Astrocyte of the cerebellum (primary cell): ENCODE results near the gene SMTNL2.
A peak's percentile ranks its signal among the peaks of the same experiment; 100 is the strongest.

Source experiments
- DNase-seq: peaks from one replicate; pipeline ENCODE4 v3.0.0-alpha.2; 2011; ENCODE audit warnings: low read depth
- H3K4me3 ChIP-seq: 2 replicates; pipeline ENCODE4 v1.5.1; 2011; ENCODE audit warnings: mild to moderate bottlenecking, low read depth, low read length, moderate library complexity
- in situ Hi-C: cut with HindIII; loops from 2 replicates; pipeline ENCODE4 v1.10.0; 2017; ENCODE audit warnings: low sequenced_read_pairs
- TF ChIP-seq, protein P1 (sequence below): IDR thresholded peaks from 2 replicates; pipeline ENCODE4 v1.5.1; 2012; ENCODE audit warnings: low read length, low read depth, moderate library complexity, mild to moderate bottlenecking; ENCODE audit errors: missing control alignments

Gene SMTNL2

DNA sequence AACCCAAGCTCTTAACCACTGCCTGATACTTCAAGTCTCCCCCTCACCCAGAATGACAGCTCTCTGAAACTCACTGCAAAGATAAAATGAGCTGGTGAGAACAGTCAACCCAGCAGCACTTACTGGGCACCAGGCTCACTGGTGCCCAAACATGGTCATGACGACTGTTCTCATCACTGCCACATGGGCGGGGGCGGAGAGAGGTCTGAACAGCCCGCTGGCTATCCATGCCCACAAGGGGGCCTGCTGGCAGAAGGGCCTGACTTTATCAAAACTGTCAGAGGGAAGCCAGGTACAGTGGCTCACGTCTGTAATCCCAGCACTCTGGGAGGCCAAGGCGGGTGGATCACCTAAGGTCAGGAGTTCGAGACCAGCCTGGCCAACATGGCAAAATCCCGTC lies 33.2 kb upstream of the SMTNL2 start:
- in situ Hi-C loops, result no loop called here
- no peak for DNase-seq
- TF ChIP-seq, protein P1, sequence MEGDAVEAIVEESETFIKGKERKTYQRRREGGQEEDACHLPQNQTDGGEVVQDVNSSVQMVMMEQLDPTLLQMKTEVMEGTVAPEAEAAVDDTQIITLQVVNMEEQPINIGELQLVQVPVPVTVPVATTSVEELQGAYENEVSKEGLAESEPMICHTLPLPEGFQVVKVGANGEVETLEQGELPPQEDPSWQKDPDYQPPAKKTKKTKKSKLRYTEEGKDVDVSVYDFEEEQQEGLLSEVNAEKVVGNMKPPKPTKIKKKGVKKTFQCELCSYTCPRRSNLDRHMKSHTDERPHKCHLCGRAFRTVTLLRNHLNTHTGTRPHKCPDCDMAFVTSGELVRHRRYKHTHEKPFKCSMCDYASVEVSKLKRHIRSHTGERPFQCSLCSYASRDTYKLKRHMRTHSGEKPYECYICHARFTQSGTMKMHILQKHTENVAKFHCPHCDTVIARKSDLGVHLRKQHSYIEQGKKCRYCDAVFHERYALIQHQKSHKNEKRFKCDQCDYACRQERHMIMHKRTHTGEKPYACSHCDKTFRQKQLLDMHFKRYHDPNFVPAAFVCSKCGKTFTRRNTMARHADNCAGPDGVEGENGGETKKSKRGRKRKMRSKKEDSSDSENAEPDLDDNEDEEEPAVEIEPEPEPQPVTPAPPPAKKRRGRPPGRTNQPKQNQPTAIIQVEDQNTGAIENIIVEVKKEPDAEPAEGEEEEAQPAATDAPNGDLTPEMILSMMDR, result no peak
- H3K4me3 ChIP-seq, result no peak overlapping the region

DNA sequence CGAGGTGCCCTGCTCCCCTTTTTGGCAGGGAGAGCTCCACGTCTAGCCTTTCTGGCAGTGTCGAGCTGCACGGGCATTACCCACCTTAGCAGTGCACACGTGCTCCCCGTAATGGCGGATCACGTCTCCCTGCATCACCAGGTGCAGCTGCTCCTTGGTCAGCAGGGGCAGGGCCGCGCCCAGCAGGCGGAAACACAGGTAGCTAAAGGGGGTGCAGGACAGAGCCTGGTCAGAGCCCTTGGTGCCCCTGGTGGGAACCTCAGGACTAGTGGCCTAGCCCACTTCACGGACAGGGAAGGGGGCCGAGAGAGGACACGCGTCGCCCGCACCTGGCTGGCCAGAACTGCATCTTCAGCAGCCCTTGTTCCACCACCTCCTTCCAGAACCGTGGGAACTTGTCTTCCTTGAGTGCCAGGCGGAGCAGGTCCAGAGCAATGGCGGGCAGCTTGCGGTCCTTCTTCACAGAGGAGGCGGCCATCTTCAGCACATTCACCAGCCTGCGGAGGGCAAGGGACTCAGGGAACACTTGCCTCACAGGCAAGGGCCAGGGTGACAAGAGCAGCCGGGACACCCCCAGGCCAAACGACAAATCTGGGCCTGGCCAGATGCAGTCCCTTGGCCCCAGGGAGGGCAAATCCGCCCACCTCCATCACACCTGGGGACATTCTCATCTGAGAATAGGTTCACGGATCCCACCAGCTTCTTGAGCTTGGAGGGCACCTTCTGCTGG lies 32.4 kb upstream of the SMTNL2 start:
- in situ Hi-C loops, result no loop called here
- TF ChIP-seq, protein P1, result no peak

DNA sequence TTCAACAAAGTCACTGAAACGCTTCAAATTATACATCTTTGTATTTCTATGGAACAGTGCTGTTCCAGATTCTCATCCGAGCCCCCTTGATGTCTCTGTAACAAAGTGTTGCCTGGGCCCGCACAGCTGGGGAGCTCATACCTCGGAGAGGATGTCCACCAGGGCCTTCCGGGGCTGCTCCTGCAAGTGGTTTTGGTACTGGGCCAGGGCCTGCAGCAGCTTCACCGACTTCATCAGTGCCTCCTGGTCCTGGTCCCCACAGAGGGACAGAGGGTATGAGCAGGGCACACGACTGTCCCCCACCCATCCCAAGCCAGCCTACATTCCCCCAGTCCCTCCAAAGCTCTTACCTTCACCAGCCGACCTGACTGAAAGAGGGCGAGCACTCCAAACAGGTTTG lies 30.7 kb upstream of the SMTNL2 start:
- TF ChIP-seq, protein P1, result no peak
- peak overlapping the region; percentile 91 for H3K4me3 ChIP-seq
- DNase-seq, result no peak
- in situ Hi-C loops, result no loop called here

More for the DNA sequence above, 32.4 kb upstream of the SMTNL2 start:
- H3K4me3 ChIP-seq, result no peak overlapping the region
- DNase-seq, result no peak

DNA sequence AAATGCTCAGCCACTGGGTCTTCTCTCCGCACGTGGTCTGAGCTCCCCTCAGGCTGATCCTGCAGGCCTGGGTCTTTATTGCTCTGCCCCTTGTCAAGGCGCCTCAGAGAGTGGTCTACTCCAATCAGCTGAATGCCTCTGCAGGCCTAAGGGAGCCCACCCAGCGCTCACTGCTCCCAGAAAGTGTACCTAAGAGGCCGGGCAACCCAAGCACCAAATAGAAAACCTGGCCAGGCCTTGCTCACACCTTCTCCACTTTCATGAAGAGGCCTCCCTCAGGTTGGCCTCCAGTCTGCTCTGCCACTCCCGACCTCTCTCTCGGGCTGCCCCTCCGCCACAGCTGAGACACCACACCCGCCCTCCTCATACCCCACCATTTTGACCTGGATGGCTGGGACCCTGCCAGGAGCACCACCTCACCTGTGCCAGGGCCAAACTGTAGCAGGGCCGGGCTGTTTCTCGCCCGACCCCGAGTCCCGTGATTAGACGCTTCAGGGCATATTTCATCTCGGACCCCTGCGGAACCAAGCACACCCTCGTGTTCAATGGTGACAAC lies 29.8 kb upstream of the SMTNL2 start:
- TF ChIP-seq, protein P1, result no peak
- DNase-seq, result no peak
- in situ Hi-C loops, result no loop called here
- peak overlapping the region; percentile 91 for H3K4me3 ChIP-seq

DNA sequence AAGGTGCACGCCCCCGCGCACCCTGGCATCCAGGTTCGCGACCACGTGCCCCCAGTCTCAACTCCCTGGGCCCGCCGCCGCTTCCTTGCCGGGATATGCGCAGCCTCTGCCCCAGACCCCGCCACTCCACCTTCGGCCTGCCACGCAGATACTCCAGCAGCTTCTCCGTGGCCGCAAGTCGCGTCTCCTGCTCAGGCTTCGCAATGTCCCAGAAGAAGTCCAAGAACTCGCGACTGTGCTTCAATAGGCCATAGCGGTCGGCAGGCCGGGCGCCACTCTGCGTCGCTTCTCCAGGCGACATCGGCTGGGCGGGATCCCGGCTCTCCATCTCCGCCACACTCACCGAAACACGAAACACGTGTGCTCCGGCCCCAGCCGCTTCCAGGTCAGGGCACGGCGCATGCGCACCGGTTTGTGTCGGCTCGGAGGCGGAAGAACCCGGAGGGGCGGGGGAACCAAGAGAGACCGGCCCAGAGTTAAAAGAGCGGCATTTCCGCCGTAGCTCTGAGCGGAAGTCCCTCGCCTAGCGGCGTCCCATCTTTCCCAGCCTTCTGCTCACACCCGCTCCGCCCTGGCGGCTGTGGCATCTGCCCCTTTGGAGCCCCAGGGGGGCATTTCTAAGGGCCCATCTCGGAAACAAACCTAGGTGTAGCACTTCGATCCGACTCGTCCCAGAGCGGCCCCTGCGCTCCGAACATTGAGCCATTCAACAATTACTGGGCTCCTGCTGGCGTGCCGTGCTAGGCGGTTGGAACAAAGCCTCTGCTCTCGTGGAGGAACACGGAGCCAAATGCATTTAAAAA lies 29.1 kb upstream of the SMTNL2 start, which contains the start of gene MYBBP1A:
TSS of gene MYBBP1A (minus strand) at position 388 of the 803 bp plus-strand sequence. CDS start at position 328, 60 bp downstream.
- TF ChIP-seq, protein P1, result peak; percentile 15
- DNase-seq, result peak; percentile 81
- in situ Hi-C loops, result no loop called here
- H3K4me3 ChIP-seq, result peak within 1 kb of the TSS; percentile 91

DNA sequence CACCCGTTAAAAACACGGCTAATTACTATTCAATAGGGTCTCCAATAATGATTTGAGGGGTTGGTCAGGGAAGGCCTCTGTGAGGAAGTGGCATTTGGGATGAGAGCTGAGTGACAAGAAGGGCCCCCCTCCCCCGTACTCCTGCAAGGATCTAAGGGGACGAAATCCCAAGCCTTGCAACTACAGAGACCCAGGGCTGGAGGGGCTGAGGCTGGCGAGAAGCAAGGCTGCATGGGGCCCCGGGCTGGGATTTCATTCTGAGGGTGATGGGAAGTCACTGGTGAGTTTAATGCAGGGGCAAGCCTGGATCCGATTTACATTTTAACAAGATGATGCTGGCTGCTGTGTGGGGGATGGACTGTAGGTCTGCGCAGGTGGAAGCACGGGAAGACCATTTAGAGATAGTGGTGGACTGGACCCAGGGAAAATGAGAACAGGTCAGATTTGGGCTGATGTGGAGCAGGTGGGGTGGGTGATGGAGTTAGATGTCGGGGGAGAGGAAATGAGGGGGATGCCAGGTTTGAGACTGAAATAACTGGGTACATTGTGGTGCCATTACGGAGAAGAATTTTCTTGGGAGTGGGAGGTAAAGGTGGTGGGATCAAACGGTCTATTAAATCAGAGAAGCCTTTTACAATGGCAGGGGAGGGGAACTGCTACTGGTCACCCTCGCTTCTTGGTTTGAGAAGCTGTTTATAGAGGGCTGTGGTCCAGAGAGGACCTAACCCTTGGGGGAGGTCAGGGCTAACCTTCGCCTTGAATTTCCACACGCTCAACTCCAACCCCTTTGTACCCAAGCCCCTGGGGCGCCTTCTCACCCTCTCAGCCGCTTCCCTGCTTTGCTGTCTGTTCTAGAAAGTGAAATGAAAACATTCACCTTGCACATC lies 28.2 kb upstream of the SMTNL2 start:
- no peak for DNase-seq

More for the DNA sequence above, 28.2 kb upstream of the SMTNL2 start:
- TF ChIP-seq, protein P1, result no peak
- in situ Hi-C loops, result no loop called here
- H3K4me3 ChIP-seq, result peak overlapping the region; percentile 91
